Rectal smooth muscle tissue (tissue), 1 donor: Measurements from ENCODE around the gene COL28A1.

ENCODE experiments used
- H3K27ac ChIP-seq: one replicate; pipeline ENCODE4 v1.7.0; 2013; ENCODE audit warnings: low read depth, low read length, inconsistent platforms
- H3K27me3 ChIP-seq: one replicate; pipeline ENCODE4 v1.7.0; 2013; ENCODE audit warnings: low read length; ENCODE audit not compliant: control insufficient read depth, insufficient read depth
- H3K36me3 ChIP-seq: one replicate; pipeline ENCODE4 v1.7.0; 2013; ENCODE audit warnings: low read length; ENCODE audit not compliant: control insufficient read depth, insufficient read depth
- H3K4me1 ChIP-seq: one replicate; pipeline ENCODE4 v1.7.0; 2013; ENCODE audit warnings: low read length; ENCODE audit not compliant: control insufficient read depth, insufficient read depth
- H3K4me3 ChIP-seq: one replicate; pipeline ENCODE4 v1.7.0; 2013; ENCODE audit warnings: low read length
- H3K9ac ChIP-seq: one replicate; pipeline ENCODE4 v1.7.0; 2013; ENCODE audit warnings: low read length

The COL28A1 gene

GRCh38 chr7:7330997-7331396, 204.7 kb downstream of the COL28A1 start:
- Histone ChIP-seq H3K9ac (no peak overlapping the region), H3K4me3 (no peak overlapping the region), H3K27ac (no peak overlapping the region), H3K4me1 (no peaks in the 10 kb centered on the region), H3K36me3 (no peaks in the 10 kb centered on the region), H3K27me3 (no peaks in the 10 kb centered on the region)

- no peak overlapping the region for H3K4me3 ChIP-seq
- H3K9ac ChIP-seq, result no peak overlapping the region
- no peaks in the 10 kb centered on the region for H3K27me3 ChIP-seq
- H3K36me3 ChIP-seq, result no peaks in the 10 kb centered on the region
- no peaks in the 10 kb centered on the region for H3K4me1 ChIP-seq
- no peak overlapping the region for H3K27ac ChIP-seq
Measured at GRCh38 chr7:7329326-7329725, 206.3 kb downstream of the COL28A1 start.

- Histone ChIP-seq H3K36me3 (no peaks in the 10 kb centered on the region), H3K4me3 (no peak overlapping the region), H3K4me1 (no peaks in the 10 kb centered on the region), H3K27ac (no peak overlapping the region), H3K27me3 (no peaks in the 10 kb centered on the region), H3K9ac (no peak overlapping the region)
Measured at GRCh38 chr7:7327423-7327822, 208.2 kb downstream of the COL28A1 start.

DNA sequence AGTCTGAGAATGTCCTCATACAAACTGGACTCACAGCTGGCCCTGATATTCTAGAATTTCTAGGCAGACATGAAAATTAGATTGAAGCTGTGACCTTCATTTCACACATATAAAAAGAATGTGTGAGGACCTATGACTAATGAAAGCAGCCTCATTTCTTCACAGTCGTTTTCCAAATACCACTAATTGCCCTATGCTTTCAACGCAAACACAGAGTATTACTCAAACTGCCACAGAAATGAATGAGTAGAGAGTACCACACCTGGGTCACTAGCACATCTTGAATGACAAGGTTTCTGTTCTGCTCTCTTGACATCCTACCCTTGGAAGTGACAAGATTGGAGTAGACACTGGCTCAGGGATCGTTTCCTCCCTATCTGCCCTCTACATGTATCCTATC, 211.0 kb downstream of the COL28A1 start:
- Histone ChIP-seq H3K4me1 (no peaks in the 10 kb centered on the region), H3K27ac (no peak overlapping the region), H3K27me3 (no peaks in the 10 kb centered on the region), H3K36me3 (no peaks in the 10 kb centered on the region), H3K4me3 (no peak overlapping the region), H3K9ac (no peak overlapping the region)

DNA sequence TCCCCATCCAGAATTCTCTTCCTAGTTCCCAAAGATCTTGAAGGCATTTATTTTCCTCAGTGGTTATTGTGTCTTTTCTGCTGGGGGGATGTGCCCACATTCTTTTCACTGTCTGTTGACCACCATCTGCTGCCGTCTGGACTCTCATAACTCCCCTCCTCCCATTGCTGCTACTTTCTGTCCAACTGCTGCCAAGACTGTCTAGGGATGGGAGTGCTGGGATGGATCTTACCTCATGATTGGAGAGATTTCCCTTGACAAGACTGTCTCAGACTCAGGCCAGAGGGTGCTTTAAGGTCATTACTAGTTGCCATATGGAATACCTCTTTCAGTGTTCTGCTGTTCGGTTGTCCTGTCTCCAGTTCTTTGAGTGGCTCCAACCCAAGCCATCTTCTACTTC, 211.8 kb downstream of the COL28A1 start:
- H3K36me3 ChIP-seq, result no peaks in the 10 kb centered on the region
- no peak overlapping the region for H3K4me3 ChIP-seq
- no peak overlapping the region for H3K27ac ChIP-seq
- H3K9ac ChIP-seq, result no peak overlapping the region
- no peaks in the 10 kb centered on the region for H3K27me3 ChIP-seq
- H3K4me1 ChIP-seq, result no peaks in the 10 kb centered on the region

- Histone ChIP-seq H3K9ac (no peak overlapping the region), H3K27me3 (no peaks in the 10 kb centered on the region), H3K4me1 (no peaks in the 10 kb centered on the region), H3K27ac (no peak overlapping the region), H3K36me3 (no peaks in the 10 kb centered on the region), H3K4me3 (no peak overlapping the region)
Measured at GRCh38 chr7:7323352-7323751, 212.3 kb downstream of the COL28A1 start.

DNA sequence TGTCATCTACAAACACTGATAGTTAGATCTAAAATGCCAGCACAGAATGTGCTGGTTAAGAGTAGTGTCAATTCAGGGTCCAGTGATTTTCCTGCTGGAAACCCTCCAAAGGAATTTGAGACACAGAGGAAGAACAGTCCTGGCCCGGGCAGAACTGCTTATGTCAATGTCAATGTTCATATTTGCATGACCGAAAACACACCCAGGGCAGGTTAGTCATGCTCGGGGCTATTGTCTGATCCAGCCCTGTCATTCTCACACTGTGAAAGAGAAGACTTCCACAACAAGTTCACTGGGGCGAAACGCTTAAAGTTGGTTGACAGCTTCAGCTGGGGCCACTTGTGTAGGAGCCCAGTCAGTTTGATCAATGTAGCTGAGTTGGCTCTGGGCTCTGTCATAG, 214.0 kb downstream of the COL28A1 start:
- Histone ChIP-seq H3K4me3 (no peak overlapping the region), H3K27ac (no peak overlapping the region), H3K27me3 (no peaks in the 10 kb centered on the region), H3K36me3 (no peaks in the 10 kb centered on the region), H3K9ac (no peak overlapping the region), H3K4me1 (no peaks in the 10 kb centered on the region)

- Histone ChIP-seq H3K27me3 (no peaks in the 10 kb centered on the region), H3K27ac (no peak overlapping the region), H3K9ac (no peak overlapping the region), H3K4me3 (no peak overlapping the region), H3K4me1 (no peaks in the 10 kb centered on the region), H3K36me3 (no peaks in the 10 kb centered on the region)
Measured at GRCh38 chr7:7318601-7319000, 217.1 kb downstream of the COL28A1 start.

DNA sequence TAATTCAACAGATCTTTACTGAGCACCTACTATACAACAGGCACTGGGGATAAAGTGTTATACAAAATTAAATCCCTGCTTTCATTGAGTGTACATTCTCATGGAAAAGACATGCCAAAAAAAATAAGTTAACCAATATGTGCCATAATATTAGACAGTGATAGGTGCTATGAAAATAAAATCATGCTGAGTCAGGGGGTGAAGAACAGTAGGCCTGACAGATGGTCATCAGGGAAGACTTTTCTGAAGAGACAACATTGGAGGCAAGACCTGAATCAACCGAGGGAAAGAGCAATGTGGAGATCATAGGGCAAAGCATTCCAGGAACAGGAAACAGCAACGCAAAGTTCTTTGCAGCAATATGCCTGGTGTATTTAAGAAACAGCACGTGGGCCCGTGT, 217.8 kb downstream of the COL28A1 start:
- H3K4me3 ChIP-seq, result no peak overlapping the region
- H3K27me3 ChIP-seq, result no peaks in the 10 kb centered on the region
- H3K36me3 ChIP-seq, result no peaks in the 10 kb centered on the region
- no peak overlapping the region for H3K9ac ChIP-seq
- H3K4me1 ChIP-seq, result no peaks in the 10 kb centered on the region
- no peak overlapping the region for H3K27ac ChIP-seq

DNA sequence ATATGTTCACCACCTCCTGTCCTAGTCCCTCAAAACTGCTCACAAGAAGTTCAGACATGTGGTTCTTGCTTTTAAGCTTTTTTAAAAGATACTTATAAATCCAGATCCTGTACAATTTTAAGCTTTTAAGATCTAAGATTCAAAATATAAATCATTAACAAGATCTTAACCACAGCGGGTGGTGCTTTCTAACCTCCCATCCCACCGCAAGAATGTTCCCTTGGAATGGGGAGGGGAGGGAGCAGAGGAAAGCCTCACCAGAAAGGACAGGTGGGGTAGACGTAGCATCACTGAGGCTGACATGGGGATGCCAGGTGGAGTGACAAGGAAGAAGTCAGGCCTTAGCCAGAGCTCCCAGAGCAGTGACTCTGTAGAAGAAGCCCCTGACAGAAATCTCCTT, 219.8 kb downstream of the COL28A1 start:
- no peaks in the 10 kb centered on the region for H3K36me3 ChIP-seq
- H3K4me3 ChIP-seq, result no peak overlapping the region
- H3K27me3 ChIP-seq, result no peaks in the 10 kb centered on the region
- no peak overlapping the region for H3K27ac ChIP-seq
- no peak overlapping the region for H3K9ac ChIP-seq
- H3K4me1 ChIP-seq, result no peaks in the 10 kb centered on the region

DNA sequence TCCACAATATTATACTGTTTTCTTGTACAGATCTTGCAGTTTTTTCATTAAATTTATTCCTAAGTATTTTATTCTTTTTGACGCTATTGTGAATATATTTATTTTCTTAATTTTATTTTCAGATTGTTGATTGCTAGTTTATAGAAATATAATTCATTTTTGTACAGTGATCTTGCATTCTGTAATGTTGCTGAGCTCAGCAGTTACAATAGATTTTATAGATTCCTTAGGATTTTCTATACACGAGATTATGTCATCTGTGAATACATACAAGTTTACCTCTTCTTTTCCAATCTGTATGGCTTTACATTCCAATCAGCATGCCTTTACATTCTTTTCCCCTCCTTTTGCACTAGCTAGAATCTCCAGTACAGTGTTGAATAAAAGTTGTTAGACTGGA, 223.3 kb downstream of the COL28A1 start:
- Histone ChIP-seq H3K27me3 (no peaks in the 10 kb centered on the region), H3K9ac (no peak overlapping the region), H3K36me3 (no peaks in the 10 kb centered on the region), H3K27ac (no peak overlapping the region), H3K4me1 (no peaks in the 10 kb centered on the region), H3K4me3 (no peak overlapping the region)

DNA sequence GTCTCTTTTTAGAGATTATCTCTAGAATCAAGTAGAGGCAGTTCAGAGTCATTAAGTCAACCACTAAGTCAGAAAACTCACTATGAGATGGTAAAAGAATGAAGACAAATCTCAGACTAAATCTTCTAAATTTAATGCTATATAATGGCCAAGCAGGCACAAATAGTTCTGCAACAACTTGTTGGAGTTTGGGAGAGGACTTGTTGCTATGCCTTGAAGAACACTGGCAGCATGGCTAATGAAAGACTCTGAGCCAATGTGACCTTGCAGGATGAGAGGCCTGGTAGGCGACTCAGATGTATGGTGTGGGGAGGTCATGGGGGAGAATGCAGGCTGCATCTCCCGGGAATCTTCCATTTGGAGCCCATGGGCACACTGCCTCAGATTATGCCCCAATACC, 224.7 kb downstream of the COL28A1 start:
- Histone ChIP-seq H3K27me3 (no peaks in the 10 kb centered on the region), H3K4me1 (no peaks in the 10 kb centered on the region), H3K36me3 (no peaks in the 10 kb centered on the region), H3K27ac (no peak overlapping the region), H3K4me3 (no peak overlapping the region), H3K9ac (no peak overlapping the region)

GRCh38 chr7:7309203-7309602, 226.5 kb downstream of the COL28A1 start:
- Histone ChIP-seq H3K27me3 (no peaks in the 10 kb centered on the region), H3K27ac (no peak overlapping the region), H3K4me3 (no peak overlapping the region), H3K36me3 (no peaks in the 10 kb centered on the region), H3K4me1 (no peaks in the 10 kb centered on the region), H3K9ac (no peak overlapping the region)
